ENCODE measurements around the gene FBXL13.

- TF ChIP-seq CTCF (conservative IDR thresholded peaks at IDR 0.05; ENCODE audit: low read depth in 2 of 2) (no peak), POLR2AphosphoS5 (IDR thresholded peaks at IDR 0.05; ENCODE audit: low read depth) (no peak), EZH2 (IDR thresholded peaks at IDR 0.05; ENCODE audit: low read depth, unreplicated experiment) (no peak), EZH2phosphoT487 (IDR thresholded peaks at IDR 0.05; ENCODE audit: unreplicated experiment) (no peak), CREB1 (CRISPR knock-in tag; IDR thresholded peaks at IDR 0.05; ENCODE audit: low read depth) (no peak), JUNB (IDR thresholded peaks at IDR 0.05; ENCODE audit: unreplicated experiment) (no peak), ZNF114 (CRISPR knock-in tag; IDR thresholded peaks at IDR 0.05) (no peak)
- TF ChIP-seq, protein P1, sequence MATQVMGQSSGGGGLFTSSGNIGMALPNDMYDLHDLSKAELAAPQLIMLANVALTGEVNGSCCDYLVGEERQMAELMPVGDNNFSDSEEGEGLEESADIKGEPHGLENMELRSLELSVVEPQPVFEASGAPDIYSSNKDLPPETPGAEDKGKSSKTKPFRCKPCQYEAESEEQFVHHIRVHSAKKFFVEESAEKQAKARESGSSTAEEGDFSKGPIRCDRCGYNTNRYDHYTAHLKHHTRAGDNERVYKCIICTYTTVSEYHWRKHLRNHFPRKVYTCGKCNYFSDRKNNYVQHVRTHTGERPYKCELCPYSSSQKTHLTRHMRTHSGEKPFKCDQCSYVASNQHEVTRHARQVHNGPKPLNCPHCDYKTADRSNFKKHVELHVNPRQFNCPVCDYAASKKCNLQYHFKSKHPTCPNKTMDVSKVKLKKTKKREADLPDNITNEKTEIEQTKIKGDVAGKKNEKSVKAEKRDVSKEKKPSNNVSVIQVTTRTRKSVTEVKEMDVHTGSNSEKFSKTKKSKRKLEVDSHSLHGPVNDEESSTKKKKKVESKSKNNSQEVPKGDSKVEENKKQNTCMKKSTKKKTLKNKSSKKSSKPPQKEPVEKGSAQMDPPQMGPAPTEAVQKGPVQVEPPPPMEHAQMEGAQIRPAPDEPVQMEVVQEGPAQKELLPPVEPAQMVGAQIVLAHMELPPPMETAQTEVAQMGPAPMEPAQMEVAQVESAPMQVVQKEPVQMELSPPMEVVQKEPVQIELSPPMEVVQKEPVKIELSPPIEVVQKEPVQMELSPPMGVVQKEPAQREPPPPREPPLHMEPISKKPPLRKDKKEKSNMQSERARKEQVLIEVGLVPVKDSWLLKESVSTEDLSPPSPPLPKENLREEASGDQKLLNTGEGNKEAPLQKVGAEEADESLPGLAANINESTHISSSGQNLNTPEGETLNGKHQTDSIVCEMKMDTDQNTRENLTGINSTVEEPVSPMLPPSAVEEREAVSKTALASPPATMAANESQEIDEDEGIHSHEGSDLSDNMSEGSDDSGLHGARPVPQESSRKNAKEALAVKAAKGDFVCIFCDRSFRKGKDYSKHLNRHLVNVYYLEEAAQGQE (IDR thresholded peaks at IDR 0.05; ENCODE audit: unreplicated experiment) = no peak
Observed at GRCh38 chr7:103079836-103080235, 5.2 kb upstream of the FBXL13 start.

Data from GM23338 (cell line).